GM18873 (cell line): Measurements from ENCODE around the gene SULT1E1.
"Not testable (repeated sequence)": the region's sequence is repeated elsewhere in the genome, so short reads cannot be mapped to it uniquely, and the experiment has no call there.

Source experiments
- ATAC-seq: cut with Tn5 transposase; IDR thresholded peaks from one replicate; pipeline ENCODE4 v1.9.1; 2021; ENCODE audit warnings: mild to moderate bottlenecking, moderate library complexity, moderate number of reproducible peaks; ENCODE audit not compliant: unreplicated experiment, low FRiP score

The SULT1E1 gene

GRCh38 chr4:69848028-69848427, 11.9 kb downstream of the SULT1E1 start:
- ATAC-seq: no peak

GRCh38 chr4:69843932-69844331, 16.0 kb downstream of the SULT1E1 start:
- ATAC-seq: no peak

GRCh38 chr4:69843301-69843700, 16.6 kb downstream of the SULT1E1 start:
- no peak for ATAC-seq

- ATAC-seq: no peak
Observed at GRCh38 chr4:69838977-69839376, 21.0 kb downstream of the SULT1E1 start.

- ATAC-seq: no peak
Observed at GRCh38 chr4:69836287-69836686, 23.7 kb downstream of the SULT1E1 start.

- no peak for ATAC-seq
Observed at GRCh38 chr4:69835766-69836165, 24.2 kb downstream of the SULT1E1 start.

GRCh38 chr4:69833251-69833650, 26.7 kb downstream of the SULT1E1 start:
- ATAC-seq: no peak

- ATAC-seq: peak; percentile 39
Observed at GRCh38 chr4:69832326-69833030, 27.5 kb downstream of the SULT1E1 start.

- ATAC-seq: peak; percentile 91
Observed at GRCh38 chr4:69831646-69832325, 28.2 kb downstream of the SULT1E1 start.

- ATAC-seq: no peak
Observed at GRCh38 chr4:69831270-69831627, 28.7 kb downstream of the SULT1E1 start.

GRCh38 chr4:69830560-69831269, 29.2 kb downstream of the SULT1E1 start:
- no peak for ATAC-seq

GRCh38 chr4:69830192-69830559, 29.8 kb downstream of the SULT1E1 start:
- ATAC-seq: no peak

- ATAC-seq: no peak
Observed at GRCh38 chr4:69829678-69830077, 30.3 kb downstream of the SULT1E1 start.

GRCh38 chr4:69828828-69829227, 31.1 kb downstream of the SULT1E1 start:
- no peak for ATAC-seq

- ATAC-seq: not testable (repeated sequence)
Observed at GRCh38 chr4:69825056-69825455, 34.9 kb downstream of the SULT1E1 start.

GRCh38 chr4:69823481-69824186, 36.3 kb downstream of the SULT1E1 start:
- peak; percentile 90 for ATAC-seq

GRCh38 chr4:69823048-69823447, 36.9 kb downstream of the SULT1E1 start:
- no peak for ATAC-seq

GRCh38 chr4:69822198-69822597, 37.7 kb downstream of the SULT1E1 start:
- ATAC-seq: no peak

GRCh38 chr4:69818060-69818639, 41.8 kb downstream of the SULT1E1 start:
- no peak for ATAC-seq

- ATAC-seq: no peak
Observed at GRCh38 chr4:69816236-69816635, 43.7 kb downstream of the SULT1E1 start.

- ATAC-seq: no peak
Observed at GRCh38 chr4:69813628-69814027, 46.3 kb downstream of the SULT1E1 start.
